ENCODE measurements around the gene CPLX1. TPM values are rescaled to one million over a fixed set of nuclear protein-coding genes. Genes with fewer than 3 reads are reported as not detected.

Gene CPLX1
- polyA plus RNA-seq, 3 donors: not detected

- Histone ChIP-seq H3K4me2 (replicated peaks; ENCODE audit: extremely low read depth, low read length, poor library complexity, severe bottlenecking) (no peak overlapping the region), H4K20me1 (ENCODE audit: insufficient read depth, low read length) (peaks cover 96% of the 10 kb centered on the region), H3K9ac (ENCODE audit: insufficient read depth, low read length, poor library complexity, severe bottlenecking) (no peak overlapping the region), H3K36me3 (replicated peaks in 1 of 2; ENCODE audit: control insufficient read depth in 1 of 2, insufficient read depth in 2 of 2, low read length in 2 of 2) (peaks cover 48 to 89% of the 10 kb centered on the region in 2 donors), H3K4me3 (replicated peaks in 1 of 3; ENCODE audit: low read depth in 2 of 3, low read length in 3 of 3) (no peak overlapping the region), H2AFZ (ENCODE audit: insufficient read depth, low read depth, low read length, poor library complexity, severe bottlenecking) (no peak overlapping the region), H3K79me2 (ENCODE audit: insufficient read depth, low read length) (peaks cover 97% of the 10 kb centered on the region), H3K27me3 (ENCODE audit: control insufficient read depth in 2 of 2, insufficient read depth in 2 of 2, low read length in 2 of 2) (no peaks in the 10 kb centered on the region), H3K27ac (ENCODE audit: low read depth in 1 of 2, low read length in 2 of 2) (no peak overlapping the region), H3K9me3 (replicated peaks in 1 of 2; ENCODE audit: control insufficient read depth in 1 of 2, insufficient read depth in 1 of 2, low read length in 2 of 2) (no peaks in the 10 kb centered on the region), H3K4me1 (ENCODE audit: control insufficient read depth in 1 of 2, insufficient read depth in 2 of 2, low read length in 2 of 2) (no peaks in the 10 kb centered on the region)
- DNase-seq: no peak
- intact Hi-C loops (cut with micrococcal nuclease): no loop called here
- Mint-ChIP-seq H3K36me3 (peaks cover 50 to 82% of the 10 kb centered on the region in 2 donors), H3K9me3 (peaks cover 0 to 6% (median 4%) of the 10 kb centered on the region in 7 donors), H3K27ac (peak overlapping the region in 3 of 7 donors; percentile 18 to 47 (median 40)), H3K27me3 (ENCODE audit: low read depth in 3 of 3) (peaks cover 0 to 1% (median 0%) of the 10 kb centered on the region in 3 donors), H3K4me1 (peaks cover 4% of the 10 kb centered on the region), H3K4me3 (no peak overlapping the region)
- no peak for TF ChIP-seq CTCF (IDR thresholded peaks at IDR 0.05)
- 94% methylated on average over 7 of the region's 9 CpGs for WGBS (ENCODE audit: insufficient coverage)
Observed at GRCh38 chr4:773214-773613, 52.7 kb downstream of the CPLX1 start.

- 95% methylated on average over 7 of the region's 8 CpGs for WGBS (ENCODE audit: insufficient coverage)
- Histone ChIP-seq H3K4me3 (replicated peaks in 1 of 3; ENCODE audit: low read depth in 2 of 3, low read length in 3 of 3) (no peak overlapping the region), H3K79me2 (ENCODE audit: insufficient read depth, low read length) (peaks cover 97% of the 10 kb centered on the region), H3K4me1 (ENCODE audit: control insufficient read depth in 1 of 2, insufficient read depth in 2 of 2, low read length in 2 of 2) (no peaks in the 10 kb centered on the region), H3K36me3 (replicated peaks in 1 of 2; ENCODE audit: control insufficient read depth in 1 of 2, insufficient read depth in 2 of 2, low read length in 2 of 2) (peaks cover 51 to 89% of the 10 kb centered on the region in 2 donors), H2AFZ (ENCODE audit: insufficient read depth, low read depth, low read length, poor library complexity, severe bottlenecking) (no peak overlapping the region), H4K20me1 (ENCODE audit: insufficient read depth, low read length) (peaks cover 97% of the 10 kb centered on the region), H3K4me2 (replicated peaks; ENCODE audit: extremely low read depth, low read length, poor library complexity, severe bottlenecking) (no peak overlapping the region), H3K9me3 (replicated peaks in 1 of 2; ENCODE audit: control insufficient read depth in 1 of 2, insufficient read depth in 1 of 2, low read length in 2 of 2) (no peaks in the 10 kb centered on the region), H3K27ac (ENCODE audit: low read depth in 1 of 2, low read length in 2 of 2) (no peak overlapping the region), H3K27me3 (ENCODE audit: control insufficient read depth in 2 of 2, insufficient read depth in 2 of 2, low read length in 2 of 2) (no peaks in the 10 kb centered on the region), H3K9ac (ENCODE audit: insufficient read depth, low read length, poor library complexity, severe bottlenecking) (no peak overlapping the region)
- H3K27me3 Mint-ChIP-seq (ENCODE audit: low read depth in 3 of 3): peaks cover 0 to 1% (median 0%) of the 10 kb centered on the region in 3 donors
- intact Hi-C loops (cut with micrococcal nuclease): no loop called here
- peaks cover 0 to 6% (median 4%) of the 10 kb centered on the region in 7 donors for H3K9me3 Mint-ChIP-seq
- H3K4me3 Mint-ChIP-seq: no peak overlapping the region
- peaks cover 3% of the 10 kb centered on the region for H3K4me1 Mint-ChIP-seq
- H3K36me3 Mint-ChIP-seq: peaks cover 49 to 82% of the 10 kb centered on the region in 2 donors
- no peak for TF ChIP-seq CTCF (IDR thresholded peaks at IDR 0.05)
- peak overlapping the region in 1 of 7 donors; percentile 18 for H3K27ac Mint-ChIP-seq
- no peak for DNase-seq
Observed at GRCh38 chr4:772776-773175, 53.2 kb downstream of the CPLX1 start.
